Stimulated activated CD8-positive, alpha-beta memory T cell treated with anti-CD3 and anti-CD28 coated beads, Interleukin-4, amount 100 ng/mL, for 48 hours (primary cell): ENCODE measurements around the gene MRPL39.

ENCODE experiments used
- DNase-seq: peaks from one replicate; pipeline ENCODE4 v3.0.0-alpha.2; 2020

MRPL39 gene

DNA sequence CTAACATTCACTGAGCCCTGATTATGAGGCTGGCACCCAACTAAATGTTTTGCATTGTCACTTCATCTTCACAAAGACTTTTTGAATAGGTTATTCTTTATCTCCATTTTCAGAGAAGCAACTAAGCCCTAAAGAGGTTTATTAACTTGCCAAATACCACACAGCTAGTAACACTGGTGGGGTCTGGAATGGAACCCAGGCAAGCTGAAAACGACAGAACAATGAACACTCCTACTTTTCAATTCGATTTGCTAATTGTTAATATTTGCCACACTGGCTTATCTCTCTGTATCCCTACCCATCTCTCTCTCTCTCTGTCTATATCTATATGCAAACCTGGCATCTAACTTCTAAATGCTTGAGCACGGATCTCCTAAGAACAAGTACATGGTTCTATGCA, 40.6 kb downstream of the MRPL39 start:
- DNase-seq: no peak

DNA sequence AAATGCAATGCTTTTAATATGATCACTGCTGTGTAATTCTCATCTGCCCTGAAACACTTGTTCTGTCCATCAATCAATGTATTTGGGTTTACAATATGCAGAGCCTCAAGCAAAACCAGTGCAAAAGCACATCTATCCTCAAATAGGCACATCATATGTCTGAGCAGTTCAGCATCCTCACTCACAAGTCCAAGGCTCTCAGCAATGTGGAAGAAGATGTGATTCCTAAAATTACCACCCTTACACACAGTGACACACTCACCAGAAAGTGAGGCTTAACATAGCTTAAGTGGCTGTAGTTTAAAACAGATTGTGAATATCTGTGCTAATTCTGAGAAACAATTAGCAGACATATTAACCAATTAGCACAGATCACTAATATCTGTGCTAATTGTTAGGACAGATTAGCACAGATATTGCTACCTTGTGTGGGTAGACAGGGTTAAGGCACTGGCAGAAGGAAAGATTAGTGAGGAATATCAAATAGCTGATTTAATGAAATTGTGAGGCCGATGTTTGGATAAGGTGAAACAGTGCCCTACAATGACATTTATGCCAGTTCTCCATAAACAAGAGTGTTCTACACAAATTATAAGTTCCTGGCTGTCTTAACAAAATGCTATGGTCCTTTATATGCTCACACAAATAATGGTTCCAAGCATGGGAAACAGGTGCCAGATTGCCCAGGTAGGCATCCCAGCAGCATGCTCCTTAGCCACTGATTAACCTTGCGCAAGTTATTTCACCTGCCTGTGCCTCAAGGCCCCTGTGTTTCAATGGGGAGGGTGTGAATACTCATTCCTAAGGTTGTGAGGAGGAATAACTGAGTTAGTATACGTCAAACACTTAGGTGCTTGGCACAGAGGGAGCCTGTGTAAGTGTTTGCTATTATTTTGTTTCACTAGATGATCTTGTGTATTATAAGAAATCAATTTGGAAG, 41.7 kb downstream of the MRPL39 start:
- peak; percentile 56 for DNase-seq

- DNase-seq: no peak
These were observed 42.8 kb downstream of the MRPL39 start for GRCh38 chr21:25564349-25564948.

- peak; percentile 67 for DNase-seq
These were observed 43.7 kb downstream of the MRPL39 start for GRCh38 chr21:25563361-25564116.

- no peak for DNase-seq
These were observed 44.6 kb downstream of the MRPL39 start for GRCh38 chr21:25562660-25563059.

GRCh38 chr21:25561668-25562641, 45.3 kb downstream of the MRPL39 start:
- DNase-seq: peak; percentile 86

DNA sequence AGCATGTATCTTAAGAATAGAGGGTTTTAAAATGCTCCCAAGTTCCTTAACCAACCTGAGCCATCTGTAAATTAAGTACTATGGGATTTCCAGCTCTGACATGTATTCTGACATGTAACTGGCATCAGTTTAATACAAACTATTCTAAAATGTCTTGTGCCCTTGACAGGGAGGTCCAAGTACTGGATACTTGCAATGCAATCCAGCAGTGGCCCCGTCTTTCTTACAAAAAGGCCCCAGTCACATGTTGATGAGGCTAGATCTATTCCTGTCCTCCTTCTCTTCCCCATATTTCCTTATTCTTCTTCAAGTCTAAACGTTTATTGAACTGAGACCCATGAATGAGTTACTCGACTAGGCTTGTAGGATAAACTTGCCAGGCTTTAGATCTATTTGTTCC, 46.4 kb downstream of the MRPL39 start:
- no peak for DNase-seq

GRCh38 chr21:25560271-25560685, 47.0 kb downstream of the MRPL39 start:
- peak; percentile 51 for DNase-seq

DNA sequence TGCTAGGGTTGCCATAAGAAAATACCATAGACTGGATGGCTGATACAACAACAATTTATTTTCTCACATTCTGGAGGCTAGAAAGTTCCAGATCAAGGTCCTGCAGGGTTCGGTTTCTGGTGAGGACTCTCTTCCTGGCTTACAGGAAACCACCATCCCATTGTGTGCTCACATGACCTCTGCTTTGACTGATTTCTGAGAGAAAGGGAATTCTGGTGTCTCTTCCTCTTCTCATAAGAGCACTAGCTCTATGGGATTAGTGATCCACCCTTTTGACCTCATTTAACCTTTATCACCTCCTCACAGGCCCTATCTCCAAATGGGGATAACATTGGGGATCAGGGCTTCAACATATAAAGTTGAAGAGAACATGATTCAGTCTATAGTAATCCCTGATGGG, 47.5 kb downstream of the MRPL39 start:
- DNase-seq: no peak

- no peak for DNase-seq
These were observed 49.2 kb downstream of the MRPL39 start for GRCh38 chr21:25558123-25558522.

- no peak for DNase-seq
These were observed 50.1 kb downstream of the MRPL39 start for GRCh38 chr21:25557180-25557579.

GRCh38 chr21:25556091-25556490, 51.2 kb downstream of the MRPL39 start:
- no peak for DNase-seq

DNA sequence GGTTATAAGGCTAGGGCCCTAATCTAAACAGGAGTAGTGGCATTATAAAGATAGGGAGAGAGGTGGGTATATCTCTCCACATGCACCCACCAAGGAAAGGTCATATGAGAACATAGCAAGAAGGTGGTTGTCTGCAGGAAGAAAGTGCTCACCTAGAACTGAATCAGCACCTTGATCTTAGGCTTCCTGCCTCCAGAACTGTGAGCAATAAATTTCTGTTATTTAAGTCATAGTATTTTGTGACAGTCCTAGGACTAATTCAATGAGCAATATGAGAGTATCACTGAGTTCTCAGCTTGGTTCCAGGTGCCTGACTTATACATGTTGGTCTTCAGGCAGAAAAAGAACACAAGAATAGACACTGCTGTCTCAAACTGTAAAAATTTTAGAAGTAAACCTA, 51.8 kb downstream of the MRPL39 start:
- DNase-seq: no peak

GRCh38 chr21:25552856-25553255, 54.4 kb downstream of the MRPL39 start:
- no peak for DNase-seq

GRCh38 chr21:25551569-25551968, 55.7 kb downstream of the MRPL39 start:
- no peak for DNase-seq

GRCh38 chr21:25550352-25551120, 56.7 kb downstream of the MRPL39 start:
- DNase-seq: no peak

DNA sequence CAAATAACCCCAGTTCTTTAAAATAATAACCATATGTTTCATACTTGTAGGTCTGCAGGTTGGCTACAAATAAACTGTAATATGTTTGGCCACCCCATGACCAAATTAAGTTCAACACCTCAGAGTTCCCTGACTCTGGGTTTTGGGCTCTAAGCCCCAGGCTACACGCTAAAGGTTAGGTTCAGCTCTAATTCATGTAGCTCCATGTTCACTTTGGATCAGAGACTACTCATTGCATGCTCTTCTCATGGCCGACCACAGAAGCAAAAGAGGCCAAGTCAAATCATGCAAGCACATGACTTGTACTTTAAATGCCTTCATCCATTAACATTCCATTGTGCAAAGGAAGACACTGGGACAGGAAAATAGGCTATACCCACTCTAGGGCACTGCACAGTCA, 66.2 kb downstream of the MRPL39 start:
- DNase-seq: no peak

- no peak for DNase-seq
These were observed 67.7 kb downstream of the MRPL39 start for GRCh38 chr21:25539606-25540005.

GRCh38 chr21:25537174-25537573, 70.1 kb downstream of the MRPL39 start:
- DNase-seq: no peak

DNA sequence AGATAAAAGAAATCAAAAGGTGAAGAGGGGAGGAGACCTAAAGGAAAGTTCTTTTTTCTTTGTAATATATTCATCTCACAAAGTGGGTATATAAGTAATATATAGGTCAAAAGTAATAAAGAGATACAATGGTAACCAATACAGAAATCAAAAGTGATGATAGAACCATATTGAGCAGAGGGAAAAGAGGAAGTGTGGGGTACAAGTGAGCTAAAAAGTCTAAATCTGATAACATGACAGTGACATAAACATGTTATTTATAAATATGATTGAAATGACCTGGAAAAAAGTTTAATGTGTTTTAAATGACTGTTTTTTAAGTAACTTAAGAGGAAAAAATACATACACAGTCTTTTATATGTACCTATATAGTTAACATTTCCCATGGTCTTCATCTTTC, 70.5 kb downstream of the MRPL39 start:
- DNase-seq: no peak

DNA sequence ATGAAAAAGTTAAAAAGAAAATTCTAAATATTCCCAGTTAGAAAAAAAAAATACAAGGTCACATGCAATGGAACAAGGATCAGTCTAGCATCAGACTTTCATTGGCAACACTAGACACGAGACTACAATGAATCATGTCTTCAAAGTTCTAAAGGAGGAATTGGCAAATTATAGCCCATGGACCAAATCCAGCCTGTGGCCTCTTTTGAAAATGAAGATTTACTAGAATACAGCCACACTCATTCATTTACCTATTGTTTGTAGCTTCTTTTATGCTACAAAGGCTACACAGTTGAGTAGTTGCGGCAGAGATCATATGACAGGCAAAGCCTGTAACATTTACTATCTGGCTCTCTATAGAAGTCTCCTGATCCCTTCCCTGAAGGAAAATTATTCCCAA, 71.4 kb downstream of the MRPL39 start:
- DNase-seq: no peak
